ENCODE results near the gene CSPG4.
"Not testable (repeated sequence)": the region's sequence is repeated elsewhere in the genome, so short reads cannot be mapped to it uniquely, and the experiment has no call there.

The CSPG4 gene

GRCh38 chr15:75636026-75636425 is 76.6 kb downstream of the CSPG4 start:
- H3K4me1 ChIP-seq (ENCODE audit: insufficient read depth, low read length, severe bottlenecking): peaks cover 19% of the 10 kb centered on the region
- H3F3A ChIP-seq (ENCODE audit: insufficient read depth, low read length): no peaks in the 10 kb centered on the region
- H2AFZ ChIP-seq (ENCODE audit: low read length): no peak overlapping the region
- no peaks in the 10 kb centered on the region for H3K9me3 ChIP-seq (ENCODE audit: low read length)
- H3K9me2 ChIP-seq (ENCODE audit: low read depth, low read length): no peaks in the 10 kb centered on the region
- H3K79me2 ChIP-seq (ENCODE audit: insufficient read depth, low read length): peaks cover 13% of the 10 kb centered on the region
- no peak overlapping the region for H3K9ac ChIP-seq (ENCODE audit: low read length)
- H3K27me3 ChIP-seq (ENCODE audit: insufficient read depth, low read length): no peaks in the 10 kb centered on the region
- no peaks in the 10 kb centered on the region for H4K20me1 ChIP-seq (ENCODE audit: insufficient read depth, low read length)
- no peak for TF ChIP-seq EZH2 (IDR thresholded peaks at IDR 0.05; ENCODE audit: borderline replicate concordance, low read length)
- TF ChIP-seq CTCF (IDR thresholded peaks at IDR 0.05; ENCODE audit: low read length): no peak
- H3K4me2 ChIP-seq (ENCODE audit: low read length): no peak overlapping the region
- H3K27ac ChIP-seq (ENCODE audit: low read depth, low read length, poor library complexity, severe bottlenecking): no peak overlapping the region
- H3K36me3 ChIP-seq (ENCODE audit: insufficient read depth, low read length): peaks cover 14% of the 10 kb centered on the region; the same call in 1 of the 2 replicates
- H3K4me3 ChIP-seq (ENCODE audit: low read depth, low read length, poor library complexity, severe bottlenecking): no peak overlapping the region

- peaks cover 14% of the 10 kb centered on the region; the same call in 1 of the 2 replicates for H3K36me3 ChIP-seq (ENCODE audit: insufficient read depth, low read length)
- H3K4me1 ChIP-seq (ENCODE audit: insufficient read depth, low read length, severe bottlenecking): peaks cover 19% of the 10 kb centered on the region
- H3K27me3 ChIP-seq (ENCODE audit: insufficient read depth, low read length); H3K9me2 ChIP-seq (ENCODE audit: low read depth, low read length); H3K4me2 ChIP-seq (ENCODE audit: low read length); H3K79me2 ChIP-seq (ENCODE audit: insufficient read depth, low read length); H3K9ac ChIP-seq (ENCODE audit: low read length); H3F3A ChIP-seq (ENCODE audit: insufficient read depth, low read length); H2AFZ ChIP-seq (ENCODE audit: low read length); H3K27ac ChIP-seq (ENCODE audit: low read depth, low read length, poor library complexity, severe bottlenecking); H3K9me3 ChIP-seq (ENCODE audit: low read length); H4K20me1 ChIP-seq (ENCODE audit: insufficient read depth, low read length); H3K4me3 ChIP-seq (ENCODE audit: low read depth, low read length, poor library complexity, severe bottlenecking): not testable (repeated sequence)
Measured at GRCh38 chr15:75633922-75634321, 78.7 kb downstream of the CSPG4 start.

GRCh38 chr15:75631935-75632334 is 80.7 kb downstream of the CSPG4 start:
- no peak overlapping the region for H3K9ac ChIP-seq (ENCODE audit: low read length)
- peaks cover 4% of the 10 kb centered on the region for H3K4me1 ChIP-seq (ENCODE audit: insufficient read depth, low read length, severe bottlenecking)
- no peaks in the 10 kb centered on the region for H3F3A ChIP-seq (ENCODE audit: insufficient read depth, low read length)
- no peak overlapping the region for H3K4me3 ChIP-seq (ENCODE audit: low read depth, low read length, poor library complexity, severe bottlenecking)
- TF ChIP-seq CTCF (IDR thresholded peaks at IDR 0.05; ENCODE audit: low read length) (no peak), EZH2 (IDR thresholded peaks at IDR 0.05; ENCODE audit: borderline replicate concordance, low read length) (no peak)
- H2AFZ ChIP-seq (ENCODE audit: low read length): no peak overlapping the region
- no peaks in the 10 kb centered on the region for H3K9me2 ChIP-seq (ENCODE audit: low read depth, low read length)
- no peaks in the 10 kb centered on the region for H3K27me3 ChIP-seq (ENCODE audit: insufficient read depth, low read length)
- H3K27ac ChIP-seq (ENCODE audit: low read depth, low read length, poor library complexity, severe bottlenecking): no peak overlapping the region
- no peak overlapping the region for H3K4me2 ChIP-seq (ENCODE audit: low read length)
- no peaks in the 10 kb centered on the region for H4K20me1 ChIP-seq (ENCODE audit: insufficient read depth, low read length)
- H3K79me2 ChIP-seq (ENCODE audit: insufficient read depth, low read length): no peaks in the 10 kb centered on the region
- peaks cover under 1% of the 10 kb centered on the region; the same call in 1 of the 2 replicates for H3K36me3 ChIP-seq (ENCODE audit: insufficient read depth, low read length)
- H3K9me3 ChIP-seq (ENCODE audit: low read length): no peaks in the 10 kb centered on the region

All from OCI-LY1 (cell line).